Small intestine (tissue), 7 donors: ENCODE data around the gene SLC2A2. TPM values are rescaled to one million over a fixed set of nuclear protein-coding genes. Genes with fewer than 3 reads are reported as not detected.

Experiments
- DNase-seq, 2 donors: peaks; one replicate each; pipeline versions ENCODE4 v3.0.0 to v3.0.0-alpha.2; 2013
- FAIRE-seq: peaks from 2 replicates; lab custom pipeline; 2012; peaks lifted over from hg19 to GRCh38; lab: Jason Lieb, UNC
- H3K27ac ChIP-seq, 3 donors: one replicate each; pipeline ENCODE4 v1.5.1; 2013; ENCODE audit warnings: low read length in 2 of 3, mild to moderate bottlenecking in 2 of 3, control low read depth in 1 of 3, inconsistent platforms in 1 of 3, low read depth in 1 of 3, moderate library complexity in 1 of 3
- H3K27me3 ChIP-seq, 3 donors: one replicate each; pipeline ENCODE4 v1.6.1; 2013; ENCODE audit warnings: low read length in 3 of 3, inconsistent platforms in 1 of 3; ENCODE audit not compliant: control insufficient read depth in 3 of 3, insufficient read depth in 3 of 3
- H3K36me3 ChIP-seq, 3 donors: one replicate each; pipeline ENCODE4 v1.6.1; 2013; ENCODE audit warnings: low read length in 3 of 3, inconsistent platforms in 1 of 3, low read depth in 1 of 3, mild to moderate bottlenecking in 1 of 3, moderate library complexity in 1 of 3; ENCODE audit not compliant: control insufficient read depth in 3 of 3, insufficient read depth in 2 of 3
- H3K4me1 ChIP-seq, 3 donors: one replicate each; pipeline ENCODE4 v1.6.1; 2013; ENCODE audit warnings: low read length in 2 of 3, inconsistent platforms in 1 of 3, low read depth in 1 of 3, mild to moderate bottlenecking in 1 of 3, moderate library complexity in 1 of 3; ENCODE audit not compliant: control insufficient read depth in 3 of 3, insufficient read depth in 2 of 3
- H3K4me3 ChIP-seq, 3 donors: one replicate each; pipeline ENCODE4 v1.5.1; 2013; ENCODE audit warnings: low read length in 3 of 3, control low read depth in 1 of 3, inconsistent platforms in 1 of 3, low read depth in 1 of 3, mild to moderate bottlenecking in 1 of 3, moderate library complexity in 1 of 3
- H3K9me3 ChIP-seq, 2 donors: one replicate each; pipeline ENCODE4 v1.6.1; 2013; ENCODE audit warnings: low read depth in 1 of 2, low read length in 1 of 2; ENCODE audit not compliant: control insufficient read depth in 2 of 2, insufficient read depth in 1 of 2
- WGBS, 3 donors: extraction: QIAGEN DNeasy Blood & Tissue Kit; methylation state at CpG; one replicate each; pipeline ENCODE4 v1.1.7; 2013; 5-methylcytosine and 5-hydroxymethylcytosine counted together
- polyA plus RNA-seq, 4 donors: library from polyadenylated mRNA; stranded (reverse) in 3 of 4; unstranded in 1 of 4; fragments of 200-250 nt in 3 of 4; fragments of 120-200 nt in 1 of 4; gene quantifications; one replicate each; pipeline versions ENCODE4 v1.2.1 to v1.2.3, GENCODE V29; 2013
- donor health status: healthy with polysubstance abuse.
- donor health status: control.
- donor health status: control.
- donor health status: Bipolar disorder and iron deficiency.
- donor health status: healthy.

SLC2A2 gene
- polyA plus RNA-seq, 4 donors, result 24.6 to 212 (median 66.9) TPM

DNA sequence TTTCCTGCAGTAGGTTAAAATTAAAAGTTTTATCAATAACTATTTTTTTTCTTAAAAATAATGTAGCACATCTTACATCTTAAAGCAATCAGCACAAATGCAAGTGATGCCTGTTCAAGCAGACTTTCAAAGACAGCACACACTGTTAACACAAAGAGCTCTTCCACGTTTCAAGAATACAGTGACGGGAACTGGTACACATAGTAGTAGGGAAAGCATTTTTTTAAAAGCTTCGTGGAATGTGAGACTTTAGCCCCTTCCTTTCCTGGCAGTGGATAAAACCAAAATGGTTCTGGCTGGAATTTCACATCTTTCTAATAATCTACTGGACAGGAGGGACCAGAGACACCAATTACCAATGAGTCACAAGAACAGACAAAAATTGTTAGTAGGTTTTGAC, 33.5 kb upstream of the SLC2A2 start:
- FAIRE-seq (no peak), DNase-seq (no peak)
- no peaks in the 10 kb centered on the region for H3K9me3 ChIP-seq
- H3K36me3 ChIP-seq, result peaks cover 0 to 25% (median 2%) of the 10 kb centered on the region in 3 donors
- H3K27ac ChIP-seq, result no peak overlapping the region
- no peak overlapping the region for H3K4me3 ChIP-seq
- 73 to 87% (median 79%) methylated on average over 3 of the region's 3 CpGs for WGBS, 3 donors
- H3K4me1 ChIP-seq, result peaks cover 0 to 9% (median 0%) of the 10 kb centered on the region in 3 donors
- no peaks in the 10 kb centered on the region for H3K27me3 ChIP-seq

DNA sequence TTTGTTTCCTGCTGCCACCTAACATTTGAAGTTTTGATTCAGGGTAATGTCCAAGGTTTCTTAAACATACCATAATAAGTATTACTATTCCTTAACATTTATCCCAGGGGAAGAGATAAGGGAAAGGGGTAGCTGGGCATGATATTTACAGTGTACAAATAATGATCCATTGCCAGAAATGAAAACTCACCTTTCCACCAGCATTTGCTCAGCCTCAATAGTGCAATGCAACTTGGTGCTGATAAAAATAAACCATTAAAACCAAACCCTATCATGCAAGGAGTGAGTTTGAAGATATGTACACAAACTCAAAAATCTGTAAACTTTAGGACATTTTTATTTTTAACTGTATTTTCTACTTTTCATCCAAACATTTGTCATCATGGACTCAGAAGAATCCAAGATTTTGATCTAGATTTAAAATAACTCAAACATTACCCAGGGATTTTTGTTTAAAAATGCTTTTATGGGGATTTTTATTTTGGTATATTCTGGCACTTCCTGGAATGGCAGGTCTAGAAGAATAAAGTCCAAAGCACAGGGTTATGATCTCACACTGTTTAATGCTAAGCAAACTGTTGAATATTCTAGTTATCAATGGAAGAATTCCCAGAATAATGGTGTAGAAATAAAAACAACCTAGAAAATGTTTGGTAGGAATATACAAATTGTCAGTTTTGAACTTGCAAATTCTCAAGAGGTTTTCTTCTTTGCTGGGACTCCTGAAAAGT, 32.5 kb upstream of the SLC2A2 start:
- no peak overlapping the region for H3K27ac ChIP-seq
- H3K9me3 ChIP-seq, result no peaks in the 10 kb centered on the region
- no peaks in the 10 kb centered on the region for H3K27me3 ChIP-seq
- DNase-seq (peak in 1 of 2 donors; percentile 21), FAIRE-seq (no peak)
- peaks cover 0 to 17% (median 0%) of the 10 kb centered on the region in 3 donors for H3K36me3 ChIP-seq
- H3K4me3 ChIP-seq, result no peak overlapping the region
- H3K4me1 ChIP-seq, result peaks cover 0 to 9% (median 0%) of the 10 kb centered on the region in 3 donors

DNA sequence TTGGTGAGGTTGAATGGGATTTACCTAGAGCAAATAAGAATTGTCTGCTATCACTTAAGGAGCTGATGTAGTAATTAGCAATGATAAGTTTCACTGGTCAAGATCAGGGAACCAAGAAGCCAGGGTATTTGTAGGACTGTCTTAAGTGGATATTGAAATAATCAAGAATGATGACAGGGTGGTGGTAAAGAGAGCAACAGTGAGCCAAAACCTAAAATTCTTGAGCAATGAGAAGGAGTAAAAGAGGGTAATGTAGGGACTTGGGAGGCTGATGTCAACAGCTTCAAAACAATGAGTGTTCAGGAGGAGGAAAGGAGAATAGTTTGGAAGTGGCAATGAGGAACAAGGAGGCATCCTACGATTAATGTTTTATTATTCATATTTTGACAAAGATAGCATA, 31.5 kb upstream of the SLC2A2 start:
- Histone ChIP-seq H3K36me3 (peaks cover 0 to 8% (median 0%) of the 10 kb centered on the region in 3 donors), H3K4me3 (no peak overlapping the region), H3K4me1 (peaks cover 0 to 11% (median 0%) of the 10 kb centered on the region in 3 donors), H3K27ac (no peak overlapping the region), H3K9me3 (peaks cover 0 to 4% of the 10 kb centered on the region in 2 donors), H3K27me3 (no peaks in the 10 kb centered on the region)
- WGBS, 3 donors, result 92 to 100% (median 96%) methylated on average over 1 of the region's 1 CpG
- DNase-seq (no peak), FAIRE-seq (no peak)

DNA sequence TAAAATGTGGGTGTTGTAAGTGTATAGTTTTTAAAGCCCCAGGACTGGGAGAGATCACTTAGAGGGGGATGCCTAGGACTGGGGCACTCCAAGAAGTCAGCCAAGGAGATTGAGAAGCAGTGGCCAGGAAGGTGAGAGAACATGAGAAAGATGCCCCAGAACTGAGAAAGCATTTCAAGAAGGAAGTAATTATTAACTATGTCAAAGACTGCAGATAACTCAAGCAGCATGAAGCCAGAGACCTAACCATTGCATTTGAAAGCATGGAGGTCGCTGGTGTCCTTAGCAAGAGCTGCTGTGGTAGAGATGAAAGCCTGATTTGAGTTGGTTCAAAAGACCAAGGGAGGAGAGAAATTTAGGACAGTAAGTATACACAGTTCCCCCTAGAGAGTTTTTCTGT, 30.6 kb upstream of the SLC2A2 start:
- peaks cover 0 to 15% (median 2%) of the 10 kb centered on the region in 3 donors for H3K4me1 ChIP-seq
- WGBS, 3 donors, result 40 to 95% (median 81%) methylated on average over 1 of the region's 1 CpG
- H3K4me3 ChIP-seq, result no peak overlapping the region
- DNase-seq, result no peak
- H3K36me3 ChIP-seq, result peaks cover 0 to 2% (median 0%) of the 10 kb centered on the region in 3 donors
- H3K27ac ChIP-seq, result no peak overlapping the region
- peaks cover 0 to 10% of the 10 kb centered on the region in 2 donors for H3K9me3 ChIP-seq
- H3K27me3 ChIP-seq, result no peaks in the 10 kb centered on the region
- no peak for FAIRE-seq

DNA sequence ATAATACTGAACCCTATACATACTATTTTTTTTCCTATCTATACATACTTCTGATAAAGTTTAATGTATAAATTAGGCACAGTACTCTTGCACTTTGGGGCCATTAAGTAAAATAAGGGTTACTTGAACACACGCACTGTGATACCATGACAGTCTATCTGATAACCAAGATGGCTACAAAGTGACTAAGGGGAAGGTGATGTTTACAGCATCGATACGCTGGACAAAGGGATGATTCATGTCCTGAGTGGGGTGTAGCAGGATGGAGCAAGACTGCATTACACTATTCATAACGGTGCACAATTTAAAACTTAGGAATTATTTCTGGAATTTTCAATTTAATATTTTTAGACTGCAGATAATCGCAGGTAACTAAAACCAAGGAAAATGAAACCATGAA, 30.0 kb upstream of the SLC2A2 start:
- 88 to 94% (median 90%) methylated on average over 5 of the region's 5 CpGs for WGBS, 3 donors
- Histone ChIP-seq H3K4me1 (peaks cover 0 to 15% (median 2%) of the 10 kb centered on the region in 3 donors), H3K27ac (no peak overlapping the region), H3K27me3 (no peaks in the 10 kb centered on the region), H3K4me3 (no peak overlapping the region), H3K9me3 (peaks cover 0 to 15% of the 10 kb centered on the region in 2 donors), H3K36me3 (peaks cover 0 to 2% (median 0%) of the 10 kb centered on the region in 3 donors)
- FAIRE-seq (no peak), DNase-seq (no peak)

DNA sequence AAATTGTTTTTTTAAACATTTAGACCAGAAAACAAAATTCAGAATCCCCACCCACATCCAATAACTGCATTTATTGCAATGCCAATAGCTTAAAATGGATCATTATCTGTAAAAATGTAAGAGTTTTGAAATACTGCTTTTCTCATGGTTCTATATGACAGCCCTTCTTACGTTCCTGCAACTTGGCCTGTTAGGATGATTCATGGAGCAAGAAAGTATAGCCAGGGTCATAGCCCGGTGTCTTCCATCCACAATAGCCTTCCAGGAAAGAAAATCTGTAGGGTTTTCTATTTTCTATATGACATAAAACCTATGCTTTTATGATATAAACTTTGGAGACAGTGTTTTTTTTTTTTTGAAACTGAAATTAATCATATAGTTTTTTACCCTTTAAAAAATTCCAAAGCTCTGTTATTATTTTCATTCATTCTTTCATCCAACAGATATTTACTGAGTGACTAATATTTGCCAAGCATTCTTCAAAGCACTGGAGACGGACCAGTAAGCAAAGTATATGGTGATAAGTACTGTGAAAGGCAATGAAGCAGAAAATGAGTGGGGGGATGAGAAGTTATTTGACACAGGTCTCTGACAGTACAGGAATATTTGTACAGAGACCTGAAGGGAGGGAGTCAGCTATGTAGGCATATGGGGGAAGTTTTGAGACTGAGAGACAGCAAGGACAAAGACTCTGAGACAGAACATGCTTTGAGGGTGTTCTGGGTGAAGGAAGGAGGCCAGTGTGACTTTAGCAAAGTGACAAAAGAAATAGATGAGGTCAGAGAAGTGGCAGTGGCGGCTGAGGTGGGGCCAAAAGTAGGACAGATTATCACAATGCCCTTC, 29.0 kb upstream of the SLC2A2 start:
- peaks cover 0 to under 1% (median 0%) of the 10 kb centered on the region in 3 donors for H3K36me3 ChIP-seq
- 70 to 72% (median 71%) methylated on average over 4 of the region's 4 CpGs for WGBS, 3 donors

DNA sequence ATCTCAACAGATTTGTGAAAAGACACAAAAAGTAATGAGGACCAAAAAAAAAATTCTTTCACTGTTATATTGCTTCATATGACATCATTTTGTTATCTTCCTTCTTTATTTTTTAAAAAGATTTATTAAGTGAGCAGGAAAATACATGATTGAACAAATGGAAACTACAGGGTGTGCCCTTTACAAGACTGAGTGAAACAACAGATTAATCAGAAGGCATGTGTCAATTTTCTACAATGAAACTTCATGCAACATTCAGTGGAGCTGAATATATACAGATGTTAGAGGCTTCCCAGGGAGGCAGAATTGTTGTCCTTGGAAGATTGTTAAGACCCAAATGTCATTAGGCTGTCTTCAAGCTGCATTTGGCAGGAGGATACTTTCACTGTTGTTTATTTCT, 28.4 kb upstream of the SLC2A2 start:
- FAIRE-seq (no peak), DNase-seq (no peak)
- no peak overlapping the region for H3K27ac ChIP-seq
- peaks cover 0 to 15% (median 2%) of the 10 kb centered on the region in 3 donors for H3K4me1 ChIP-seq
- no peaks in the 10 kb centered on the region for H3K36me3 ChIP-seq
- no peak overlapping the region for H3K4me3 ChIP-seq
- H3K9me3 ChIP-seq, result peaks cover 0 to 16% of the 10 kb centered on the region in 2 donors
- H3K27me3 ChIP-seq, result no peaks in the 10 kb centered on the region

More for the DNA sequence above, 29.0 kb upstream of the SLC2A2 start:
- peaks cover 0 to 15% (median 2%) of the 10 kb centered on the region in 3 donors for H3K4me1 ChIP-seq
- peaks cover 0 to 16% of the 10 kb centered on the region in 2 donors for H3K9me3 ChIP-seq
- H3K4me3 ChIP-seq, result no peak overlapping the region
- no peak overlapping the region for H3K27ac ChIP-seq
- DNase-seq (no peak), FAIRE-seq (no peak)
- no peaks in the 10 kb centered on the region for H3K27me3 ChIP-seq

DNA sequence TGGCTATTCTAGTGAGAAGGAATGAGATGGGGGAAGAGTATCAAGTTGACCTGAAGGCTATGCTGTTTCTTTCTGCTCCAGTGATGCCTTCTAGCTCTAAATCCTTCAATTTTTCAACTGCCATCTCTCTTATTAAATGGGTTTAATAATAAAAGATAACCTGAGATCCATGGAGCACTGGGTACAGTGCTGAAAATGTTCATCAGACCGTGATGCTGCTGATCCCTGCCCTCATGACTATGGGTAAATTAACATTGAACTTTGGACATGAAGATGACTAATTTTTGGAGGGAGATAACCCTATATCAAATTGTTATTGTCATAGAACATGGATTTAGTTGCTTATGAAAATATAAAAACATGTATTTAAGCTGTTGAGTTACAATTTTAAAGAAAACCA, 27.7 kb upstream of the SLC2A2 start:
- Histone ChIP-seq H3K9me3 (peaks cover 0 to 16% of the 10 kb centered on the region in 2 donors), H3K4me3 (no peak overlapping the region), H3K27me3 (no peaks in the 10 kb centered on the region), H3K4me1 (peaks cover 0 to 13% (median 2%) of the 10 kb centered on the region in 3 donors), H3K36me3 (no peaks in the 10 kb centered on the region), H3K27ac (no peak overlapping the region)
- FAIRE-seq (no peak), DNase-seq (peak in 1 of 2 donors; percentile 38)
- 19 to 65% (median 32%) methylated on average over 1 of the region's 1 CpG for WGBS, 3 donors
